Nephron progenitor cell (in vitro differentiated cells): Measurements from ENCODE around the gene MBLAC1.

Source experiments
- DNase-seq: peaks from one replicate; pipeline ENCODE4 v3.0.0; 2021
- H3K27ac Mint-ChIP-seq: 2 replicates; pipeline ENCODE4 v1.8.0; 2021; ENCODE audit warnings: mild to moderate bottlenecking, moderate library complexity, mixed read lengths
- H3K27me3 Mint-ChIP-seq: 2 replicates; pipeline ENCODE4 v1.8.0; 2021; ENCODE audit warnings: mild to moderate bottlenecking, low read depth, mixed read lengths; ENCODE audit not compliant: poor library complexity
- H3K36me3 Mint-ChIP-seq: 2 replicates; pipeline ENCODE4 v1.8.0; 2021; ENCODE audit warnings: low read depth, mixed read lengths
- H3K4me1 Mint-ChIP-seq: 2 replicates; pipeline ENCODE4 v1.8.0; 2021; ENCODE audit warnings: mixed read lengths
- H3K4me3 Mint-ChIP-seq: 2 replicates; pipeline ENCODE4 v1.8.0; 2021; ENCODE audit warnings: mild to moderate bottlenecking, moderate library complexity, mixed read lengths
- H3K9me3 Mint-ChIP-seq: 2 replicates; pipeline ENCODE4 v1.8.0; 2021; ENCODE audit warnings: mild to moderate bottlenecking, moderate library complexity, mixed read lengths
- TF ChIP-seq, protein P1 (sequence below): fragments of 200-600 bp; sonication (generic); IDR thresholded peaks from 2 replicates; pipeline ENCODE4 v1.5.0; 2021; ENCODE audit warnings: antibody characterized with exemption

Gene MBLAC1

DNA sequence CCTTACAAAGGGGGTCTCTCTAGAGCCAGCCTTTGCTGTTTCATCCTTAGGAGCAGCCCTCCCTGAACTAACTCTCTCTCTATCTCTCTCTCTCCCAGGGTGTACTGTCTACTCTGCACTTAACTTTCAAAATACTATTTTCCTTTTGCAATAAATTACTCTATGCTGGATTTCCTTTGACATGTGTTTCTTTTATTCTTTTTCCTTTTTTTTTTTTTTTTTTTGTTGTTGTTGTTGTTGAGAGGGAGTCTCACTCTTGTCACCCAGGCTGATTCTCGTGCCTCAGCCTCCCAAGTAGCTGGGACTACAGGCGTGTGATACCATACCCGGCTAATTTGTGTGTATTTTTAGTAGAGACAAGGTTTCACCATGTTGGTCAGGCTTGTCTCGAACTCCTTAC is 43.8 kb upstream of the MBLAC1 start:
- H3K36me3 Mint-ChIP-seq = peaks cover 37% of the 10 kb centered on the region

GRCh38 chr7:100085515-100085914 is 41.3 kb upstream of the MBLAC1 start:
- H3K27ac Mint-ChIP-seq = no peak overlapping the region
- TF ChIP-seq, protein P1, sequence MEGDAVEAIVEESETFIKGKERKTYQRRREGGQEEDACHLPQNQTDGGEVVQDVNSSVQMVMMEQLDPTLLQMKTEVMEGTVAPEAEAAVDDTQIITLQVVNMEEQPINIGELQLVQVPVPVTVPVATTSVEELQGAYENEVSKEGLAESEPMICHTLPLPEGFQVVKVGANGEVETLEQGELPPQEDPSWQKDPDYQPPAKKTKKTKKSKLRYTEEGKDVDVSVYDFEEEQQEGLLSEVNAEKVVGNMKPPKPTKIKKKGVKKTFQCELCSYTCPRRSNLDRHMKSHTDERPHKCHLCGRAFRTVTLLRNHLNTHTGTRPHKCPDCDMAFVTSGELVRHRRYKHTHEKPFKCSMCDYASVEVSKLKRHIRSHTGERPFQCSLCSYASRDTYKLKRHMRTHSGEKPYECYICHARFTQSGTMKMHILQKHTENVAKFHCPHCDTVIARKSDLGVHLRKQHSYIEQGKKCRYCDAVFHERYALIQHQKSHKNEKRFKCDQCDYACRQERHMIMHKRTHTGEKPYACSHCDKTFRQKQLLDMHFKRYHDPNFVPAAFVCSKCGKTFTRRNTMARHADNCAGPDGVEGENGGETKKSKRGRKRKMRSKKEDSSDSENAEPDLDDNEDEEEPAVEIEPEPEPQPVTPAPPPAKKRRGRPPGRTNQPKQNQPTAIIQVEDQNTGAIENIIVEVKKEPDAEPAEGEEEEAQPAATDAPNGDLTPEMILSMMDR = no peak
- H3K36me3 Mint-ChIP-seq = peaks cover 21% of the 10 kb centered on the region
- peaks cover 38% of the 10 kb centered on the region for H3K4me1 Mint-ChIP-seq
- H3K4me3 Mint-ChIP-seq = no peak overlapping the region
- H3K27me3 Mint-ChIP-seq = peaks cover 25% of the 10 kb centered on the region
- peaks cover 12% of the 10 kb centered on the region for H3K9me3 Mint-ChIP-seq
- DNase-seq = no peak

More for the DNA sequence above, 43.8 kb upstream of the MBLAC1 start:
- DNase-seq = no peak
- H3K4me1 Mint-ChIP-seq = peaks cover 25% of the 10 kb centered on the region
- H3K9me3 Mint-ChIP-seq = peaks cover 36% of the 10 kb centered on the region
- TF ChIP-seq, protein P1 = no peak
- peak overlapping the region; percentile 99 for H3K4me3 Mint-ChIP-seq
- peaks cover 25% of the 10 kb centered on the region for H3K27me3 Mint-ChIP-seq
- peak overlapping the region; percentile 56 for H3K27ac Mint-ChIP-seq

- TF ChIP-seq, protein P1 = no peak
- Mint-ChIP-seq H3K9me3 (no peaks in the 10 kb centered on the region), H3K36me3 (peaks cover 24% of the 10 kb centered on the region), H3K27me3 (peaks cover 22% of the 10 kb centered on the region), H3K4me1 (peaks cover 42% of the 10 kb centered on the region), H3K27ac (no peak overlapping the region), H3K4me3 (peak overlapping the region; percentile 56)
- no peak for DNase-seq
These were observed 39.6 kb upstream of the MBLAC1 start for GRCh38 chr7:100087055-100087750.

DNA sequence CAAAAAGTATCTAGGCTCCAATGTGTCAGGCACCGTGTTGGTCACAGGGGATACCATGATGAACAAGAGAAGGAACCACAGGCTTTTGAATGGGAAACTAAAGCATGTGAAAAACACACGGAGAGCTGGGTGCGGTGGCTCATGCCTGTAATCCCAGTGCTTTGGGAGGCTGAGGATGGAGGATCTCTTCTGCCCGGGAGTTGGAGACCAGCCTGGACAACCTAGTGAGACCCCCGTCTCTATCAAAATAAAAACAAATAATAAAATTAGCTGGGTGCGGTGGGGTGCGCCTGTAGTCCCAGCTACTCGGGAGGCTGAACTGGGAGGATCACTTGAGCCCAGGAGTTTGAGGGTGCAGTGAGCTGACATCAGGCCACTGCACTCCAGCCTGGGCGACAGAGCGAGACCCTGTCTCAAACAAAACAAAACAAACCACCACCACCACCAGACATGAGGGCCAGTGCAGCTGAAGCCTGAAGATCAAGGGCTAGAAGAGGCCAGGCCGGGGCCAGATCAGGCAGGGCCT is 38.6 kb upstream of the MBLAC1 start:
- Mint-ChIP-seq H3K4me1 (peaks cover 35% of the 10 kb centered on the region), H3K27ac (peak overlapping the region; percentile 97), H3K4me3 (peak overlapping the region; percentile 94), H3K36me3 (peaks cover 34% of the 10 kb centered on the region), H3K9me3 (no peaks in the 10 kb centered on the region), H3K27me3 (peaks cover 19% of the 10 kb centered on the region)
- TF ChIP-seq, protein P1 = no peak
- no peak for DNase-seq

GRCh38 chr7:100088621-100089457 is 37.9 kb upstream of the MBLAC1 start, which contains the start of gene COPS6:
Gene COPS6, plus strand, starts transcription at chr7:100088969. Its CDS starts 22 bp downstream, at chr7:100088991.
- H3K9me3 Mint-ChIP-seq = no peaks in the 10 kb centered on the region
- H3K36me3 Mint-ChIP-seq = peaks cover 41% of the 10 kb centered on the region
- peak; percentile 92 for DNase-seq
- peaks cover 13% of the 10 kb centered on the region for H3K27me3 Mint-ChIP-seq
- TF ChIP-seq, protein P1 = no peak
- peak within 1 kb of the TSS; percentile 97 for H3K27ac Mint-ChIP-seq
- H3K4me3 Mint-ChIP-seq = peak within 1 kb of the TSS; percentile 94
- peaks cover 39% of the 10 kb centered on the region for H3K4me1 Mint-ChIP-seq
